HG03139 (cell line): ENCODE results near the gene CD53.
A peak's percentile ranks its signal among the peaks of the same experiment; 100 is the strongest.

Source experiments
- ATAC-seq: cut with Tn5 transposase; IDR thresholded peaks from one replicate; pipeline ENCODE4 v1.9.1; 2021; ENCODE audit not compliant: unreplicated experiment

Gene CD53

GRCh38 chr1:110875216-110875731 is 2.3 kb downstream of the CD53 start:
- ATAC-seq: no peak

DNA sequence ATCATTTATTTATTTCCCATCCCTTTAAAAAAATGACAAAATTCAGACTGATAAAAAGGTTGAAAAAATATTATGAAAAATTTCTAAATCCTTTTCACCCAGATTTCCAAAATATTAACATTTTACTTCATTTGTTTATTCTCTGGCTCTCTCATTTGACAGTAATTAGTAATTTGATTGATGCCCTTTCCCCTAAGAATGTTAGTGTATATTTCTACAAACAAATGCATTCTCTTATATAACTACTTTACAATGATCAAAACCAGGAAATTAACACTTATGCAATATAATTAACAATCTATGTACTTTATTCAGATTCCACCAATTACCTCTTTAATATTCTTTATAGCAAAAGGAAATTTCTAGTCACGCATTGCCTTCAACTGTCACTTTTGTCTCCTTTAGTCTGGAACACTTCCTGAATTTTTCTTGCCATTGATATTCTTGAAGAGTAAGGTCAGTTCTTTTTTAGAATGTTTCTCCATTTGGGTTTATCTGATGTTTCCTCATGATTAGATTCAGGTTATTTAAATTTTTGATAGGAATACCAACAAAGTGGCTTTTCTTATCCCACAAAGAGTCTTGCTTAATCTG is 3.9 kb downstream of the CD53 start:
- no peak for ATAC-seq

DNA sequence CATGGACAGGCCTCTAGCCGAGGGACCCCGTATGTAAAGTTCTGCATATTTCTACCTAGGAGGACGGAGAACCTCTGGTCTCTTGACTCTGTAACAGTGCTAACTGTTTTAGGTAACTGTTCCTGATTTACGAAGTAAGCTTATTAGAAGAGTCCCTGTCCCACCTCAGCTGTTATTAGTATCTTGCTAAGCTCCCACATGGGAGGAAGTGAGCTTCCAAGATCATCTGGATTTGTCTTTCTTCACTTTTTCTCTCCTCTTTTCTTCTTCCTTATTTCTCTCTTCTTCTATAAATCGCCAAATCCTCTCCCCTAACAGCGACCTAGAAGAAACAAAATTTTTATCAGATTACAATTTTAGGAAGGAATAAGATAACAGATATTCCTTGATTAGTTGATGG is 4.4 kb downstream of the CD53 start:
- ATAC-seq: no peak

GRCh38 chr1:110877776-110878175 is 4.8 kb downstream of the CD53 start:
- ATAC-seq: no peak

- no peak for ATAC-seq
These were observed 5.6 kb downstream of the CD53 start for GRCh38 chr1:110878591-110878990.

DNA sequence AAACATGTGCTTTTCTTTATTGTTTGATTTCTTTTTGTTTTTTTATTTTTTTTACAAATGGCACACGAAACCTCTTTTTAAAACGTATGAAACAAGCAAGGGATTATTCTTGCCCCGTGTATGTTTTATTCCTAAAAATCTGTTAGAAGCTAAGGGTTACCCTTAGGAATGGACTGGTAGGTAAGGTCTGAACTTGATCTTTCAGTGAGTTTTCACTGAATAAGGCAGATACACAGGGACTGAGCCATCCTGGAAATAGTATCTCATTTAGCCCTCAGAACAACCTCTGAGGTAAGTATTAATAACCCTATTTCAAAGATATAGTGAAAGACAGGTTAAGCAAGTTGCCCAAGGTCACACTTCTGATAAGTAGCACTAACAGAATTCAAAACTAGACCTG is 6.0 kb downstream of the CD53 start:
- no peak for ATAC-seq

DNA sequence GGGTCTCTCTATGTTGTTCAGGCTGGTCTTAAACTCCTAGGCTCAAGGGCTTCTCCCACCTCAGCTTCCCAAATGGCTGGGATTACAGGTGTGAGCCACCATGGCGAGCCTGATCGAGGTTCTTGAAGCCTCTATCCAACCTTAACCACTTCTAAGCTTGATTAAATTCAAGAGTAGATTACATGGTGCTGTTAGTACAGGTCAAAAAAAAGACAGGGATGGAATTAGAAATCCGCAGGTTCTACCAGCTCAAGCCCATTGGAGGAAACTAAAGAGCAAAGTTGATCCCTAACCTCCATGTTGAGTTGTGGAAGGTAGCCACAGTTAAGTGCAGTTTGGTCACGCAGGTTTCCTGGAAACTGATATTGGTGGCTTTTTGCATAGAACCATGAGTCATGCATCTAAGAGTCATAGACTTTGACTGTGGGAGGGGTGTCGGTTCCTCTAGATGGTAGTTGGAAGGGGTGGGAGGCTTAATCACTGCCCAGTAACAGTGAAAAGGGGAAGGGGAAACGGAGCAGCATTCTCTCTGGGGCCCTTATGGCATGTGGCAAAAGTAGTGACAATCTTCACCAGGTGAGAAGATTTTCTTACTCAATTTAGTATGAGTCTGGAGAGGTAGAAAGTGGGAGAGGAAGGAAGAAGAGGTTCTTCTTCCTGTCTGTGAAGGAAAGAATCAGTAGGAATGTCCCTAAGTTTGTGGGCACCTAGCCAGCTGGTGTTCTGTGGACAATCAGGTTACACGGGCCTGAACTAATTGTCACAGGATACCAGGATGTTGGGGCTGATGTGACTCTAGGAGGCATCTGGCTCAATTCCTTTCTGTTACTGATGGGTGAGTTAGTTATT is 7.0 kb downstream of the CD53 start:
- ATAC-seq: peak; percentile 46

- no peak for ATAC-seq
These were observed 7.9 kb downstream of the CD53 start for GRCh38 chr1:110880708-110881374.

DNA sequence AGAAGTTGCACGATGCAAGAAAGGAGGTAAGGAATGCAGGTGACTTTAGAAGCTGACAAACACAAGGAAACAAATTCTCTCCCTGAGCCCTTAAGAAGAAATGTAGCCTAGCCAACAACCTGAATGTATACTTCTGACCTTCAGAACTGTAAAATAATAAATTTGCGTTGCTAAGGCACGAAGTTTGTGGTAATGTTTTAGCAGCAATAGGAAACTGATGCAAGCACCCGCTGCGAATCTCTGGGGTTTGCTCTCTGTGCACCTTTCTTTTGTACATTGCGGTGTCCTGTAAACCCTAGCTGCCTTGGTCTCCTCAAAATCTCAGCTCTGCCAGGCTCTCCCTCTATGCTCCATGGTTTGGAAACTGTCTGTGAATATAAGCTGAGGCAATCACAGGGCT is 15.1 kb downstream of the CD53 start:
- ATAC-seq: no peak

DNA sequence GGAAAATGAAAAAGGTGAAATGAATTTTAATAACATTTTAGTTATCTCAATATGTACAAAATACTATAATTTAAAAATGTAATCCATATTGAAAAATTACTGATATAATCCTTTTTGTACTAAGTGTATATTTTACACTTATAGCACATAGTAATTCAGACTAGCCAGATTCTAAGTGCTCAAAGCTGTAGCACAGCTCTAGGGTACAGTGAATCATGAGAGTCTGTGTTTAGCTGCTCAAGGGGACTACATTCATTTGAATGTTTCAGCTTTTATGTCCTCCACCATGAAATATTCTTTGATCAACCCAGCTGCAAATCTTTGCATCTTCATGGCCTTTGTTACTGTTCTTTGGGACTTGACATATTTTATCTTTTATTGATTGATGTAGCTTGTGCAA is 15.7 kb downstream of the CD53 start:
- no peak for ATAC-seq

DNA sequence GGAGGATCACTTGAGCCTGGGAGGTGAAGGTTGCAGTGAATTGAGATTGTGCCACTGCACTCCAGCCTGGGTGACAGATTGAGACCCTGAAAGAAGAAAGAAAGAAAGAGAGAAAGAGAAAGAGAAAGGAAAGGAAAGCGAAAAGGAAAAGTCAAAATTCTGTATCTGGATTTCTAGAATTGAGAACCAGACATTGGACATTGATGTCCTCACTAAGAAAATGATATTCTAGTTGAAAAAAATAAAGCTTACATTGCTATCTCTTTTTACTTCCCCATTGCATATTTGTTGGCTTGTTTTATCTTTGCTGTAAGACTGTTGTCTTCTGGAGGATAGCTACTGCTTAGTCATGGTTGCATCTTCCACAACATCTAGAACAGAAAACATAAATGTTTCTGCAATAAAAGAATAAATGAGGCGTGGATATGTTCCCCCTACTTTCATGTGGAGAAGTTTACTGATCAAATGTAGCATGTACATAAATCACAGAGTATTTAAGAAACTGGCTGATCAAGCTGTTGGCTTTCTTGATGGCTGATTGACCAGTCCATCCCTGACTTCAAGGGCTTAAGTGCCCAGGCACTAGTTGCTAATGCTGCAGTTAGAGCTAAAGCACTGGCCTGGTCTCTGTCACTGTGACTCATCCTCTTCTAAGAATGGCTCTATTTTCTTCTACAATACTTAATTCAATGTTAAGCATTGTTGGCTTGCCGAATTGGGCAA is 17.7 kb downstream of the CD53 start:
- ATAC-seq: no peak

GRCh38 chr1:110893908-110894490 is 21.1 kb downstream of the CD53 start:
- ATAC-seq: no peak

DNA sequence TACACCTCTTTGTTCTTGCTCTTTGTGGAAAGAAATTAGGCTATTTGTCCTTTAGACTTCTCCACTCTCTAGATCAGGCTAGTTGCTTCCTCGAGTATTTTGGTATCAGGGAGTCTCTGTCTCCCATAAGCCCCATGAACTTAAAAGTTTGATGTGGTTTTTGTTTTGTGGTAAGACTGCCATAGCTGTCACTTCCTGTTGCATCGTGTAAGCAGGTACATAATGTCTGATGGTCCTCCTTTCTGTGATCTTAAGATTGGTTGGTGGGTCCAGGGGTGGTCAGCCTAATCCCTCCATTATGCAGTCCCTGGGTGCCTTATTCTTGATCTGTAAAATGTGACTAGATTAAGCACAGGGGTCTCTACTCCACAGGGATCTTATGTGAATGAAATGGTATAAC is 23.1 kb downstream of the CD53 start:
- no peak for ATAC-seq

DNA sequence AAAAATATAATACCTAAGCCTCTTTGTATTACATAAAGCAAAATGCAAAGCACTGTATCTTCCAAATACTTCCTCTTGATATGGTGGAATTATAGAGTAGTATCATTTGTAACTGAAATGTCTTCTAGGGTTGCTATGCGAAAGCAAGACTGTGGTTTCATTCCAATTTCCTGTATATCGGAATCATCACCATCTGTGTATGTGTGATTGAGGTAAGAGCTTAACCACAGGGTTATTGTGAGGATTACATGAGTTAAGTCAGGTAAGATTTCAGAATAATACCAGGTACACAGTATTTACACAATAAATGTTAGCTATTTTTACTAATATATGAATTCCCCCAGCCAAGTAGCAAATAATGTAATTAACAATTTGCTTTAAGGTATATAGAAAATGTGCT is 24.7 kb downstream of the CD53 start:
- ATAC-seq: no peak

- ATAC-seq: no peak
These were observed 25.9 kb downstream of the CD53 start for GRCh38 chr1:110898734-110899457.

DNA sequence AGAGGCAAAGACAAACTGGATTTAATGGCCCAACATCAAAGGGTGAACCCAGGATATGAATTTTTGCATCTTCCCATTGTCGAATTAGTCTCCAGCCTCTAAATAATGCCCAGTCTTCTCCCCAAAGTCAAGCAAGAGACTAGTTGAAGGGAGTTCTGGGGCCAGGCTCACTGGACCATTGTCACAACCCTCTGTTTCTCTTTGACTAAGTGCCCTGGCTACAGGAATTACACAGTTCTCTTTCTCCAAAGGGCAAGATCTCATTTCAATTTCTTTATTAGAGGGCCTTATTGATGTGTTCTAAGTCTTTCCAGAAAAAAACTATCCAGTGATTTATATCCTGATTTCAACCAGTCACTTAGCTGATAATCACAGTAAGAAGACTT is 26.5 kb downstream of the CD53 start:
- no peak for ATAC-seq

DNA sequence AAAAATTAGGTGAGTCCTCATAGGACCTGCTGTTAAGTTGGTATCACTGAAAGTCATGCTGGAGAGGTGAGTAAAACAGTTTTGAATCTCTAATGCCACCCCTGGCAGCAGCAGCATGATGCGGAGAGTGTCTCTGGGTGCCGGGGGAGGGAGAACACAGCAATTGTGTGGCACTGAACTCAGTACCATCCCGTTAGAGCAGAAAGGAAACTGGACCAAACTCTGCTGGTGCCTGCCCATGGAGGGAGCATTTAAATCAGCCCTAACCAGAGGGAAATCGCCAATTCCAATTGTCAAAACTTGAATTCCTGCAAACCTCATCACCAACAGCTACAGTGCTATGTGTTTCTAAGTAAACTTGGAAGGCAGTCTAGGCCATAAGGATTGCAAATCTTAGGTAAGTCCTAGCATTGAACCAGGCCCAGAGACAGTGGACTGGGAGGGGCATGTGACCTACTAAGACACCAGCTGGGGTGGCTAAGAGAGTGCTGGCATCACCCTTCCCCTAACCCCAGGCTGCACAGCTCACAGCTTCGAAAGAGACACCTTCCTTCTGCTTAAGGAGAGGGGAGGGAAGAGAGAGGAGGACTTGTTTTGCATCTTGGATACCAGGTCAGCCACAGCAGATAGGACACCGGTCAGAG is 30.0 kb downstream of the CD53 start:
- no peak for ATAC-seq

- no peak for ATAC-seq
These were observed 31.0 kb downstream of the CD53 start for GRCh38 chr1:110903853-110904500.

- ATAC-seq: no peak
These were observed 39.8 kb downstream of the CD53 start for GRCh38 chr1:110912784-110913183.
